ENCODE data around the gene VIL1.

- no peak for TF ChIP-seq CTCF (conservative IDR thresholded peaks at IDR 0.05; ENCODE audit: low read depth, low read length)
- TF ChIP-seq EZH2phosphoT487 (IDR thresholded peaks at IDR 0.05; ENCODE audit: borderline replicate concordance, low read length) = no peak
Observed at GRCh38 chr2:218477247-218477646, 58.3 kb downstream of the VIL1 start.
